Measurements from ENCODE around the gene TANGO6. TPM values are rescaled to one million over a fixed set of nuclear protein-coding genes. Genes with fewer than 3 reads are reported as not detected.

The TANGO6 gene
- total and polyA plus RNA-seq, 10 of the 15 experiments (the other 5 are each of a cell fraction or from before 2014, with no cell fraction given) = 1.1 to 20.6 (median 11.0) TPM

DNA sequence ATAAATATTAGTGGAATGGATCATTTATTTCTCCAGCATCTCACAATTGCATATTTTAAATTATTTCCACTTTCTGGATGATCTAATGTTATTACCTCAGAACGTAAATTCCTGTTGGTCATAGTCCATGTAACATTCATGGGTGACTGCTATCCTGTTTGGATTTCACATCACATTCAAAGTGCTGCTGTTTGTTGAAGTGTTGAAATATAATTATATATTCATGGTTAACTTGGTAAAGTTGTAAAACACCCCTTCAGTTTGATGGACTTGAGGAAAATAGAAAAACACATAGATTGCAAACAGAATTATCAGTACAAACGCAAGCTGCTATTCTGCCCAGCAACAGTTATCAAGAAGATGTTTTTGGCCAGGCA lies 59.6 kb downstream of the TANGO6 start:
- Histone ChIP-seq H3K27me3 (replicated peaks in 1 of 2; ENCODE audit: control insufficient read depth in 2 of 2, insufficient read depth in 2 of 2, low read length in 1 of 2) (no peaks in the 10 kb centered on the region), H3K27ac (ENCODE audit: control insufficient read depth, insufficient read depth) (no peak overlapping the region), H3K4me2 (ENCODE audit: control insufficient read depth, insufficient read depth) (no peak overlapping the region), H2AFZ (ENCODE audit: control insufficient read depth, low read depth, low read length) (no peak overlapping the region), H3K9me3 (replicated peaks; ENCODE audit: control insufficient read depth, insufficient read depth, low read length) (no peaks in the 10 kb centered on the region), H3K4me3 (no peak overlapping the region), H3K9ac (ENCODE audit: control insufficient read depth, insufficient read depth, low read length) (no peak overlapping the region), H4K20me1 (ENCODE audit: control insufficient read depth, insufficient read depth) (no peaks in the 10 kb centered on the region), H3K36me3 (ENCODE audit: control insufficient read depth in 2 of 2, insufficient read depth in 2 of 2, low read length in 1 of 2) (no peaks in the 10 kb centered on the region; a peak in 1 of 4 replicates), H3K79me2 (ENCODE audit: control insufficient read depth, insufficient read depth, low read length) (no peaks in the 10 kb centered on the region), H3K4me1 (ENCODE audit: control insufficient read depth, insufficient read depth, low read length) (no peaks in the 10 kb centered on the region)
- 96% methylated on average over 2 of the region's 2 CpGs for WGBS (ENCODE audit: insufficient coverage, insufficient replicate concordance, low lambda C conversion rate, missing lambda C conversion rate)
- RAD21 ChIA-PET (ENCODE audit: unreplicated experiment) = interaction anchor here (0.9 to 1.1 kb wide), 2 partner anchors 134 to 234 kb away, joined by 3 read pairs; no protein-coding TSS in a partner anchor
- TF ChIP-seq CHD4 (IDR thresholded peaks at IDR 0.05) = no peak
- no peak for TF ChIP-seq ZNF274 (IDR thresholded peaks at IDR 0.05; ENCODE audit: insufficient read depth, insufficient read length)
- TF ChIP-seq ZSCAN29 (IDR thresholded peaks at IDR 0.05) = no peak
- no peak for TF ChIP-seq ZNF217 (IDR thresholded peaks at IDR 0.05)
- no peak for TF ChIP-seq PAX5 (IDR thresholded peaks at IDR 0.05; ENCODE audit: borderline replicate concordance, low read depth, low read length)
- TF ChIP-seq POLR2AphosphoS5 (IDR thresholded peaks at IDR 0.05; ENCODE audit: low read length) = no peak
- SMC1A ChIA-PET (ENCODE audit: uncharacterized antibody, unreplicated experiment) = interaction anchor here (0.7 to 4.4 kb wide), 7 partner anchors 16 to 385 kb away, joined by 3 to 27 read pairs (median 3); partner anchors contain the start of gene HAS3
- FAIRE-seq = no peak
- CTCF ChIA-PET = interaction anchor here (1.0 to 4.8 kb wide), 14 partner anchors 11 to 384 kb away, joined by 3 to 43 read pairs (median 4); partner anchors contain the start of gene UTP4
- in situ Hi-C loops (cut with MboI) (loop anchor here (5.0 kb wide), 1 partner anchor 219 kb away; no protein-coding TSS in a partner anchor), intact Hi-C loops (cut with micrococcal nuclease; ENCODE audit: unreplicated experiment) (loop anchor here (1.0 to 10.0 kb wide), 4 partner anchors 199 to 382 kb away; no protein-coding TSS in a partner anchor)
- no peak for DNase-seq (ENCODE audit: low read depth, low spot score)
- POLR2A ChIA-PET = interaction anchor here (0.7 kb wide), 2 partner anchors 10 to 220 kb away, joined by 4 to 6 read pairs; no protein-coding TSS in a partner anchor
- no peak for ATAC-seq
- no TSS peak for BruUV-seq (replicated peaks)

DNA sequence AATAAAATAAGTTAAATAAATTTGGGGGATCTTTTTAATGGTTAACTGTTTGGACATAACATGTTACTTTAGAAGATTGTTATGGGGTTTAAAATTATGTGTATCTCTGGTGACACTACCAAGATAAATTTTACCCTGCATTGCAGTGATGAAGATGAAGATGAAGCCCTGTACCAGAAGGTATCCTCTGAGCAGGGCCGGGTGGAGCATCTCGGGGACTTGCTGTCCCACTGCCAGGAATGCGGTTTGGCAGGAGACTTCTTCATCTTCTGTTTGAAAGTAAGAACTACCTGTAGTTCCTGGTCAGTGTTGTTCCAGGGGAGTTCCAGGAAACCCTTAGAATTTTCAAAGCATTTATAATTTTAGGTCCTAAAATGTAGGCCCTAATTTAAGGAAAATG lies 64.0 kb downstream of the TANGO6 start:
- intact Hi-C loops (cut with micrococcal nuclease; ENCODE audit: unreplicated experiment) (loop anchor here (10.0 kb wide), 1 partner anchor 378 kb away; no protein-coding TSS in a partner anchor), in situ Hi-C loops (cut with MboI) (no loop called here)
- 100% methylated on average over 3 of the region's 3 CpGs for WGBS (ENCODE audit: insufficient coverage, insufficient replicate concordance, low lambda C conversion rate, missing lambda C conversion rate)
- H3K79me2 ChIP-seq (ENCODE audit: control insufficient read depth, insufficient read depth, low read length) = no peaks in the 10 kb centered on the region
- no peak overlapping the region for H3K4me3 ChIP-seq
- ChIA-PET RAD21 (ENCODE audit: unreplicated experiment) (no interaction called here), CTCF (no interaction called here), POLR2A (no interaction called here), SMC1A (ENCODE audit: uncharacterized antibody, unreplicated experiment) (no interaction called here)
- no TSS peak for BruUV-seq (replicated peaks)
- TF ChIP-seq CHD2 (IDR thresholded peaks at IDR 0.05; ENCODE audit: borderline replicate concordance, low read depth, low read length) (no peak), HDGF (IDR thresholded peaks at IDR 0.05) (no peak), ZNF274 (IDR thresholded peaks at IDR 0.05; ENCODE audit: insufficient read depth, insufficient read length) (no peak), PAX5 (IDR thresholded peaks at IDR 0.05; ENCODE audit: borderline replicate concordance, low read depth, low read length) (no peak), NR2F1 (conservative IDR thresholded peaks at IDR 0.05) (no peak), EED (IDR thresholded peaks at IDR 0.05; ENCODE audit: low read depth) (no peak), ESRRA (IDR thresholded peaks at IDR 0.05; ENCODE audit: low read length) (no peak), TBL1XR1 (IDR thresholded peaks at IDR 0.05; ENCODE audit: low read depth, low read length) (no peak), HCFC1 (IDR thresholded peaks at IDR 0.05; ENCODE audit: low read length) (no peak), NBN (IDR thresholded peaks at IDR 0.05) (no peak)
- TF ChIP-seq, protein P1, sequence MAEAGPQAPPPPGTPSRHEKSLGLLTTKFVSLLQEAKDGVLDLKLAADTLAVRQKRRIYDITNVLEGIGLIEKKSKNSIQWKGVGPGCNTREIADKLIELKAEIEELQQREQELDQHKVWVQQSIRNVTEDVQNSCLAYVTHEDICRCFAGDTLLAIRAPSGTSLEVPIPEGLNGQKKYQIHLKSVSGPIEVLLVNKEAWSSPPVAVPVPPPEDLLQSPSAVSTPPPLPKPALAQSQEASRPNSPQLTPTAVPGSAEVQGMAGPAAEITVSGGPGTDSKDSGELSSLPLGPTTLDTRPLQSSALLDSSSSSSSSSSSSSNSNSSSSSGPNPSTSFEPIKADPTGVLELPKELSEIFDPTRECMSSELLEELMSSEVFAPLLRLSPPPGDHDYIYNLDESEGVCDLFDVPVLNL (IDR thresholded peaks at IDR 0.05; ENCODE audit: low read depth, low read length) = no peak
- no peaks in the 10 kb centered on the region for H4K20me1 ChIP-seq (ENCODE audit: control insufficient read depth, insufficient read depth)
- no peak overlapping the region for H3K9ac ChIP-seq (ENCODE audit: control insufficient read depth, insufficient read depth, low read length)
- no peak overlapping the region for H3K27ac ChIP-seq (ENCODE audit: control insufficient read depth, insufficient read depth)
- no peaks in the 10 kb centered on the region for H3K4me1 ChIP-seq (ENCODE audit: control insufficient read depth, insufficient read depth, low read length)
- no peak for DNase-seq (ENCODE audit: low read depth, low spot score)
- FAIRE-seq = no peak
- H3K27me3 ChIP-seq (replicated peaks in 1 of 2; ENCODE audit: control insufficient read depth in 2 of 2, insufficient read depth in 2 of 2, low read length in 1 of 2) = no peaks in the 10 kb centered on the region
- no peak overlapping the region for H3K4me2 ChIP-seq (ENCODE audit: control insufficient read depth, insufficient read depth)
- H3K9me3 ChIP-seq (replicated peaks; ENCODE audit: control insufficient read depth, insufficient read depth, low read length) = no peaks in the 10 kb centered on the region
- ATAC-seq = no peak
- no peak overlapping the region for H2AFZ ChIP-seq (ENCODE audit: control insufficient read depth, low read depth, low read length)
- H3K36me3 ChIP-seq (ENCODE audit: control insufficient read depth in 2 of 2, insufficient read depth in 2 of 2, low read length in 1 of 2) = peaks cover 0 to 3% of the 10 kb centered on the region in 2 experiments; a peak in 1 of 4 replicates
